Neural progenitor cell (in vitro differentiated cells): ENCODE data around the gene MAD2L1.

Experiments used
- CTCF ChIP-seq: fragments of 200-600 bp; sonication (generic); IDR thresholded peaks from 2 replicates; pipeline ENCODE4 v1.5.1; 2017; ENCODE audit warnings: antibody characterized with exemption, mild to moderate bottlenecking
- EZH2 ChIP-seq: fragments of 200-600 bp; sonication (generic); IDR thresholded peaks from 2 replicates; pipeline ENCODE4 v1.6.1; 2017; ENCODE audit warnings: antibody characterized with exemption, mild to moderate bottlenecking, moderate library complexity
- EZH2phosphoT487 ChIP-seq: fragments of 200-600 bp; sonication (generic); IDR thresholded peaks from 2 replicates; pipeline ENCODE4 v1.6.1; 2017; ENCODE audit warnings: antibody characterized with exemption

DNA sequence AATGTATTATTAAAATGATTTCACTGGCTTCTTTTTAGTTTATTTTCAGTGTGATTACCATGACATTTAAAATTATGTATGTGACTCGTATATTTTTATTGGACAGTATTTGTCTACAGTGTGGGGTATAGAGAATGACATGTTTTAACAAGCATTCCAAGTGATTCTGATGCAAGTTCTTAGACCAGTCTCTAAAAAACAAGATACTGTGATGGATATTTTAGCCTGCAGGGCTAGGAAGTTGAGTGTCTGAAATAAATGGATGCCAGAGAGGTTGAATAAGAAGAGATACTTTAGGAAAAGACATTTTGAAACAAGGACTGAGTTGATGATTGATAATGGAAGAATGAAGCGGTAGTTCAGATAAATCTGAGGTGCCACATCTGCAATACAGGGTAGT, 3.5 kb upstream of the MAD2L1 start:
- TF ChIP-seq CTCF (no peak), EZH2 (no peak), EZH2phosphoT487 (no peak)
